ENCODE measurements around the gene BIRC2.
"Not testable (repeated sequence)": the region's sequence is repeated elsewhere in the genome, so short reads cannot be mapped to it uniquely, and the experiment has no call there.

Gene BIRC2

GRCh38 chr11:102346748-102347461 lies at the start of gene BIRC2:
TSS of gene BIRC2 (plus strand) at chr11:102347214. CDS start at chr11:102349855, 2,641 bp downstream.
- DNase-seq: peak; percentile 98

DNA sequence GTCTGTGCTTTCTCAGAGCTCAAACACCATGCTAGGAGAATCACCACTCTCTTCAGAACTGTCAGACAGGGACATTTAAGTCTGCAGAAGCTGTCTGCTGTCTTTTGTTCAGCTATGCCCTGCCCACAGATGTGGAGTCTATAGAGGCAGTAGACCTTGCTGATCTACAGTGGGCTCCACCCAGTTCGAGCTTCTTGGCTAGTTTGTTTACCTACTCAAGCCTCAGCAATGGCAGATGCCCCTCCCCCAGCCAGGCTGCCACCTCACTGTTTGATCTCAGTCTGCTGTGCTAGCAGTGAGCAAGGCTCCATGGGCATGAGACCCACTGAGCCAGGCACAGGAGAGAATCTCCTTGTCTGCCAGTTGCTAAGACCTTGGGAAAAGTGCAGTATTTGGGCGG lies 46.2 kb upstream of the BIRC2 start:
- DNase-seq: not testable (repeated sequence)

DNA sequence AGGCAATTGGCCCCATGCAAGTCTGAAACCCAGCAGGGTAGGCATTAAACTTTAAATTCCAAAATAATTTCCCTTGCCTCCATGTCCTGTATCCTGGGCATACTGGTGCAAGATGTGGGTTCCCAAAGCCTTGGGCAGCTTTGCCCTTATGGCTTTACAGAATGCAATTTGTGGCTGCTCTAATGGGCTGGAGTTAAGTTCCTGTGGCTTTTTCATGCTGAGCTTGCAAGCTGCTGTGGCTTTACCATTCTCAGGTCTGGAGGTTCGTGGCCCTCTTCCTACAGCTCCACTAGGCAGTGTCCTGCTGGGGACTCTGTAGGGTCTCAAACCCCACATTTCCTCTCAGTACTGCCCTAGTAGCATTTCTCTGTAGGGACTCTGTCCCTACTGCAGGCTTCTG lies 44.8 kb upstream of the BIRC2 start:
- DNase-seq: no peak

- no peak for DNase-seq
Measured at GRCh38 chr11:102304686-102305085, 42.3 kb upstream of the BIRC2 start.

GRCh38 chr11:102305352-102306047 lies 41.5 kb upstream of the BIRC2 start:
- DNase-seq: no peak

DNA sequence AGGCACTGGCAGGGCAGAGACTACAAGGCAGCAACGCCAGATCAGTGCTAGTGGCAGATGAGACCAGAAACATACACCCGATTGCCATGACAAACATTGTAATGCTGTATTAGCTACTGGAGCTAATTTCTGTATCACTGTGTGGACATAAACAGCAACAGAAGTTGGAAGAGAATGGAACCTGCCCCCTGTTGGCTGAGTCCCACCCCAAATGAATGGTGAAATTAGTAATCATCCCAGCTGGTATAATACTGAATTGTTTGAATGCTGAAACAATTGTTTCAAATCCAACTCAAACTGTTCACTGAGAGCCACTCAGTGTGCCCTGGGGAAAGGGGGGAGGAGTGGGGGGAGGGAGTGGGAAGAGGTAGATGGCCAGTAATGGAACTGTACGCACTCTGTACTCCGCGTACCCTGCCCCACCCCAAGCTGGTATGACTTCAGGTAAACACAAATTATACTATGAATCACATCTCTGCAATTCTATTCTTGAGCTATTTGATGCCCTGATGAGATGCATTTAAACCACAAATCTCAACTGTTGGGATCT lies 40.9 kb upstream of the BIRC2 start:
- no peak for DNase-seq

- DNase-seq: no peak
Measured at GRCh38 chr11:102306817-102307726, 39.9 kb upstream of the BIRC2 start.

DNA sequence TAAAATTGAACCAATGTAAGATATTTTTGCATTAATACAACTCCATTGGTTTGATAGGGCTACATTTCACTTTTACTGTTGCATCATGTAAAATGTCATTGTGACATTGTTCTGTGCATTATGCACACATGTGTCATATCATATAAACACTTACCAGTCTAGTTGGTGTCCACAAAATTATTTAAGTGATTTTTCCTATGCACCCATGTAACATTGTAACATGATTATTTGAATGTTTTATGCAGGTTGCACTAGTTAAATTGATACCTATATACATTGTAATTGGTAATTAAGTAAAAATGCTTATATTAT lies 39.3 kb upstream of the BIRC2 start:
- DNase-seq: no peak

- DNase-seq: no peak
Measured at GRCh38 chr11:102309621-102310541, 37.1 kb upstream of the BIRC2 start.

GRCh38 chr11:102312667-102313066 lies 34.3 kb upstream of the BIRC2 start:
- DNase-seq: no peak

DNA sequence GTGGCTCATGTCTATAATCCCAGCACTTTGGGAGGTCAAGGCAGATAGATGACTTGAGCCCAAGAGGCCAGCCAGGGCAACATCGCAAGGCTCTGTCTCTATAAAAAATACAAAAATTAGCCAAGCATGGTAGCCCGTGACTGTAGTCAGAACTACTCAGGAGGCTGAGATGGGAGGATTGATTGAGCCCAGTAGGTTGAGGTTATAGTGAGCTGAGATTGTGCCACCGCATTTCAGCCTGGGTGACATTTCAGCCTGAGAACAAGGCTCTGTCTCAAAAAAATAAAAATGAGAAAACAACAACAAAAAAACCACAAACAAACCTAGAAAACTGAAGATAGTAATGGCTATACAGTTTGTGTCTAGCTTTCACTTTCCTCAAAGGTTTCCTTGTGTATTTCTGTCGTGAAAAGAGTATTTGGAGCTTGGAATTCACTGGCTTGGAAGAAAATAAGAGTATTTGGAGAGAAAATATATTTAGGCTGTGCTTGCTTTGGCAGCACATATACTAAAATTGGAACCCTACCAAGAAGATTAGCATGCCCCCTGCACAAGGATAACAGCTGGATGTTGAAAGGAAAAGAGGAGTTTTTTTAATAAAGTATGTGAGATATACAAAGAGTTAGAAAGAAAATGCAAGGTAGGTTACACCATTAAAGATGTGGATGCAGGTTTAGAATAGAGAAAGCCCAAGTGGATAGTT lies 33.6 kb upstream of the BIRC2 start:
- DNase-seq: no peak

DNA sequence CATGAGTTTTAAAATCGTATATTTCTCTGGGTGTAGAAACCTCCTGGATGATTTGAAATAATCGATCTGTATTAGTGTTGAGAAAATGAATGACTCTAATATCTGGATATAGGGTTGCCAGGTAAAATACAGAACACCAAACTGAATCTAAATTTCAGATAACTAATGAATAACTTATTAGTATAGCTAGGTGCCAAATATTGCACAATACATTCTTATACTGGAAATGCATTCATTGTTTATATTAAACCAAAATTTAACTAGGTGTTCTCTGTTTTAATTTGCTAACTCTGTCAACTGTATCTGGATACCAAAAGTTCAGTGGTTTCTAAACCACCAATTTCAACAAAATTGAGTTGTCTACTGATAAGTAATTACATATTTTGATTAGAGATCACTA lies 32.2 kb upstream of the BIRC2 start:
- no peak for DNase-seq

DNA sequence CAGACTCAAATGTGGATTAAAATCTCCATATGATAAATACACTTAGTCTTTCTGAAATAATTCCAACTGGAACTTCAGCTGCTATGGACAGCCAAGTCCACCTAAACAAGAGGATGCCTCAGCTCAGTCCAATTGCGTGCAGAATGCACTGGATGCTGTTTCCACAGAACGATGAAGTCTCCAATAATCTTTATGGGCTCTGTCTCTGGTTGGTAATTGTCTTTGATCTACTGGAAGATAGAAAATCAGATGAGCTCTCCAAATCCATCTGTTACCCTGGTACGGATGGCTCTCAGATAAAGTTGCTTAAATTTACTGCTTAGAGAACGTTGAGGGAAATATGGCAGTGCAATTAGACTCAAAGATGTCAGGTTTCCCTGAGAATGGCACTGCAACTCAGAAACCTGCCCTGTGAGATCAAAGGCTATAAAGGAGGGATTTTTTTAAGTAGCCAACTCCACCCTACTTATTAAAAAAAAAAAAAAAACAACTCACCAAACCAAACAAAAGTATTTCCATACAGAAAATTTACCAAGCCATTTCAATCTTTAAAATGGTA lies 30.6 kb upstream of the BIRC2 start:
- no peak for DNase-seq

GRCh38 chr11:102317099-102317767 lies 29.8 kb upstream of the BIRC2 start, which contains the start of gene BIRC3:
TSS of gene BIRC3 (plus strand) at chr11:102317484. CDS start at chr11:102324510, 7,026 bp downstream.
- peak; percentile 71 for DNase-seq

DNA sequence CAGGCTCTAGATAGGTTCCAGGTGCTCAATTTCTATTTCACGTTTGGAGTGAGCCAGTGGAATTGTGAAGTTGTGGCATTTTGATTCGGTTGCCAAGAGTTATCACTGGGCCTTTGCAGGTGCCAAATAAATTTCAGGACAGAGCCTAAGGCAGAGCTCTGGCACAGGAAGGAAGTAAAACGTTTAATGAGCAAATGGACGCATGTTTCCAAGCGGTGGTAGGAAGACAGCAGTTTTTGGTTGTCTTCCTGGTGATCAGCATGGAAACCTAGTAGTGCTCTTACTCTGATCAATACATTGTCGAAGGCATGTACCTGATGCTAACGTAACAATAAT lies 29.3 kb upstream of the BIRC2 start:
- DNase-seq: no peak

DNA sequence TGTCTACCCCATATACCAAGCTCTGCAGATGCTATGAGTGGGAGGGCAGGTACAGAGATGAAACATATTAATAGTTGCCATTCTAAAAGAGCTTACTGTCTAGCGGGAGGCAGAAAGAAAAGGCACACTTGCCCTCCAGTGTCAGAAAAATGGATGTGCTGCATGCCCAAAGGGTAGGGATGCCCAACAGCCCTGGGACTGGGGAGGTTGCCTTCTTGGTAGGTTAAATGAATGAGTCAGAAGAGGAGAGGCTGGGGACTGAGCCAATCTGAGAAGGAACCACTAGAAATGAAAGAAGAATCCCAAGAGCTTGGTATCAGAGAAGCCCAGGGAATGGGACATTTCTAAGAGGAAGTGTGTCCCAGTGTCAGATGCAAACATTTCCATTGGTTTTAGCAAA lies 28.5 kb upstream of the BIRC2 start:
- DNase-seq: no peak

- no peak for DNase-seq
Measured at GRCh38 chr11:102319544-102319943, 27.5 kb upstream of the BIRC2 start.

- DNase-seq: no peak
Measured at GRCh38 chr11:102320188-102320587, 26.8 kb upstream of the BIRC2 start.

GRCh38 chr11:102320679-102321078 lies 26.3 kb upstream of the BIRC2 start:
- no peak for DNase-seq

DNA sequence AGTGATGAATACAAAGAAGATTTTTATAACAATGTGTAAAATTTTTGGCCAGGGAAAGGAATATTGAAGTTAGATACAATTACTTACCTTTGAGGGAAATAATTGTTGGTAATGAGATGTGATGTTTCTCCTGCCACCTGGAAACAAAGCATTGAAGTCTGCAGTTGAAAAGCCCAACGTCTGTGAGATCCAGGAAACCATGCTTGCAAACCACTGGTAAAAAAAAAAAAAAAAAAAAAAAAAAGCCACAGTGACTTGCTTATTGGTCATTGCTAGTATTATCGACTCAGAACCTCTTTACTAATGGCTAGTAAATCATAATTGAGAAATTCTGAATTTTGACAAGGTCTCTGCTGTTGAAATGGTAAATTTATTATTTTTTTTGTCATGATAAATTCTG lies 24.5 kb upstream of the BIRC2 start:
- no peak for DNase-seq

Data from right forelimb (tissue), 1 donor.